Tibial nerve (tissue), 4 donors: ENCODE data around the gene PRKCE. TPM values are rescaled to one million over a fixed set of nuclear protein-coding genes. Genes with fewer than 3 reads are reported as not detected.
A peak's percentile ranks its signal among the peaks of the same experiment; 100 is the strongest.

Experiments used
- DNase-seq, 2 donors: peaks; one replicate each; pipeline ENCODE4 v3.0.0-alpha.2; 2019; ENCODE audit warnings: low spot score in 2 of 2
- H3K27ac ChIP-seq, 4 donors: fragments of 200-600 bp; sonication (generic) in 3 of 4; one replicate each; pipeline ENCODE4 v1.5.1; 2017 to 2019; ENCODE audit warnings: mild to moderate bottlenecking in 1 of 4
- H3K27me3 ChIP-seq, 2 donors: fragments of 200-600 bp; sonication (generic) in 1 of 2; one replicate each; pipeline versions ENCODE4 v1.5.1 to v1.6.0; 2017 to 2019
- H3K36me3 ChIP-seq, 3 donors: fragments of 200-600 bp; sonication (generic); one replicate each; pipeline ENCODE4 v1.5.1; 2018 to 2019
- H3K4me1 ChIP-seq, 4 donors: fragments of 200-600 bp; sonication (generic) in 3 of 4; one replicate each; pipeline ENCODE4 v1.5.1; 2017 to 2019
- H3K4me3 ChIP-seq, 4 donors: fragments of 200-600 bp; sonication (generic) in 3 of 4; one replicate each; pipeline ENCODE4 v1.5.1; 2017 to 2019; ENCODE audit warnings: mild to moderate bottlenecking in 1 of 4, moderate library complexity in 1 of 4
- H3K9me3 ChIP-seq, 4 donors: fragments of 200-600 bp; sonication (generic) in 3 of 4; one replicate each; pipeline ENCODE4 v1.5.1; 2017 to 2019
- EP300 ChIP-seq, 2 donors: sonication (generic); formaldehyde crosslinking; IDR thresholded peaks; one replicate each; pipeline ENCODE4 v1.6.1; 2017; ENCODE audit warnings: antibody characterized with exemption in 2 of 2, mild to moderate bottlenecking in 1 of 2
- POLR2A ChIP-seq, 2 donors: fragments of 450-650 bp; IDR thresholded peaks; one replicate each; pipeline ENCODE4 v1.6.1; 2017; ENCODE audit warnings: antibody characterized with exemption in 2 of 2, mild to moderate bottlenecking in 2 of 2, moderate library complexity in 2 of 2
- WGBS, 2 donors: methylation state at CpG; one replicate each; pipeline ENCODE4 v1.1.5; 2018; 5-methylcytosine and 5-hydroxymethylcytosine counted together
- total RNA-seq, 4 donors: library from RNA; depleted of rRNA; stranded (reverse); fragments of >200 nt; gene quantifications; one replicate each; pipeline ENCODE4 v1.1.0, GENCODE V29; 2016
- TF ChIP-seq, protein P1 (sequence below), 5 experiments: fragments of 200-600 bp in 3 of 5; fragments of 450-650 bp in 2 of 5; sonication (generic) in 3 of 5; IDR thresholded peaks; one replicate each; pipeline ENCODE4 v1.5.1; 2016 to 2019; ENCODE audit warnings: antibody characterized with exemption in 5 of 5, mild to moderate bottlenecking in 3 of 5, moderate library complexity in 2 of 5

The PRKCE gene
- total RNA-seq, 4 donors from 2014 or later: 14.4 to 22.4 (median 17.9) TPM

DNA sequence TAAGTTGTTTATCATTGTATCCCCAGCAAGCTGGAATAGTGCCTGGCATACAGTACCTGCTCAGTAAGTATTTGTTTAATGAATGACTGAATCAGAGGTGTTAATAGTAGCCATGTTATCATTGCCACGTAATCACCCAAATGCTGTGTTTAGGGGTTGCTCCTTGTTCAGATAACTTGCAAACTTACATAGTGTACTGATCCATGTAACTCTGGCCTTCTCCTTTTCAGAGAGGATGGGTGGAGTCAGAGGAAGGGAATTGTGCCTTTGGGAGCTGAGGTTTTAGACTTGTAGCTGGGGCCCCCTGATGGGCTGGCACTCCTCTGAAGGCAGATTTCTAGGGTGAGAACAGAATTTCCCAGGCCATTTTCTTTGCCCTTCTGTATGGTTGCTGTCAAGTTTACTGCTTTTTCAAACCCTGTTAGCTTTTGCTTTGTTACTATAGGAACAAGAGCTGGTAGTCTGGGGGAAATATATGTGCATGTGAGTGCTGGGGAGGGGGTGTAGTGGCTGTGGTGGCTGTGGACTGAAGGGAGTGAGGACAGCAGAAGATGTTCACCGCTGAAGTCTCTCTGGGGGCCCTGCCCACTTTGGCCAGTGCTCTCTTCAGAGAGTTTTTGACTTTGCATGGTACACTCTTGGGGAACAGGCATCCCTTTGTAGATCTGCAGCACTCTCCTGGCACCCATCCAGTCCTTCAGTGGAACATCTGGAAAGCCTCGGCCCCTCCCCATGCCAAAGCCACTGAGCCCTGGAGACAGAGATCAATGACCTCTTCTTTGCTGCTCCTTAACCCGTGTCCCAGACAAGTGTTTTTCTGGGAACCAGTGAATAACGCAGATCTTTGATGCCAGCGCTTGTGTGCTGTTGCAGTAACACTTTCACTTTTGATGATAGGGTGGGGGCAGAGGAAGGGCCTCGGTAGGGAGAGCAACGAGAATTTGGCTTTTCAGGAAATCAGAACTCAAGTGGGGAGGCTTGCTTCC, 209.0 kb downstream of the PRKCE start:
- Histone ChIP-seq H3K4me1 (peaks cover 0 to 55% (median 22%) of the 10 kb centered on the region in 4 donors), H3K9me3 (no peaks in the 10 kb centered on the region), H3K27ac (peak overlapping the region; percentile 52 to 83 (median 68)), H3K27me3 (no peaks in the 10 kb centered on the region), H3K4me3 (peak overlapping the region; percentile 5 to 41 (median 26)), H3K36me3 (no peaks in the 10 kb centered on the region)
- peak; percentile 74 to 81 for DNase-seq
- TF ChIP-seq, protein P1, sequence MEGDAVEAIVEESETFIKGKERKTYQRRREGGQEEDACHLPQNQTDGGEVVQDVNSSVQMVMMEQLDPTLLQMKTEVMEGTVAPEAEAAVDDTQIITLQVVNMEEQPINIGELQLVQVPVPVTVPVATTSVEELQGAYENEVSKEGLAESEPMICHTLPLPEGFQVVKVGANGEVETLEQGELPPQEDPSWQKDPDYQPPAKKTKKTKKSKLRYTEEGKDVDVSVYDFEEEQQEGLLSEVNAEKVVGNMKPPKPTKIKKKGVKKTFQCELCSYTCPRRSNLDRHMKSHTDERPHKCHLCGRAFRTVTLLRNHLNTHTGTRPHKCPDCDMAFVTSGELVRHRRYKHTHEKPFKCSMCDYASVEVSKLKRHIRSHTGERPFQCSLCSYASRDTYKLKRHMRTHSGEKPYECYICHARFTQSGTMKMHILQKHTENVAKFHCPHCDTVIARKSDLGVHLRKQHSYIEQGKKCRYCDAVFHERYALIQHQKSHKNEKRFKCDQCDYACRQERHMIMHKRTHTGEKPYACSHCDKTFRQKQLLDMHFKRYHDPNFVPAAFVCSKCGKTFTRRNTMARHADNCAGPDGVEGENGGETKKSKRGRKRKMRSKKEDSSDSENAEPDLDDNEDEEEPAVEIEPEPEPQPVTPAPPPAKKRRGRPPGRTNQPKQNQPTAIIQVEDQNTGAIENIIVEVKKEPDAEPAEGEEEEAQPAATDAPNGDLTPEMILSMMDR (IDR thresholded peaks at IDR 0.05): peak in 1 of 5 experiments; percentile 21
- TF ChIP-seq POLR2A (IDR thresholded peaks at IDR 0.05): no peak
- TF ChIP-seq EP300 (IDR thresholded peaks at IDR 0.05): peak in 1 of 2 donors; percentile 83
- 2 to 5% methylated on average over 8 of the region's 8 CpGs for WGBS, 2 donors

DNA sequence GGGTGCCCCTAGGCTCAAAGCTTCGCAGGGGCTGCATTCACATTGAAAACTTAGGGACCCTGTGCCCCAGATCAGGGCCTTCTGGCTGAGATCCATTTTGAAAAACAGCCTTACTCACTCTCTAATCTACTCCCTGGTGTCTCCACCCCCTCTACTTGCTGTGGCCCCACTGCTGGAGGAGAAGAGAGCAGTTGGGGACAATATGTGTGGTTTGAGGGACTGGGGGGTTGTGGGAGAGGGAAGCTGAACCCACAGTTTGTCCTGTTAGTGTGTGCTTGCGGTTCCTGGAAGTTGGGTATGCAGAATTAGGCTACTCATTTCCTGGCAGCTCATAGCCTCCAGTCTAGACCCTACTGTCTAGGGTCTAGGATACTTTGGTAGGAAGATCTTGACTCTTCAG, 211.4 kb downstream of the PRKCE start:
- no peak for DNase-seq
- TF ChIP-seq POLR2A (IDR thresholded peaks at IDR 0.05) (no peak), EP300 (IDR thresholded peaks at IDR 0.05) (no peak)
- TF ChIP-seq, protein P1 (IDR thresholded peaks at IDR 0.05): no peak
- H3K4me1 ChIP-seq: peaks cover 0 to 36% (median 20%) of the 10 kb centered on the region in 4 donors
- H3K27ac ChIP-seq: no peak overlapping the region
- H3K27me3 ChIP-seq: no peaks in the 10 kb centered on the region
- H3K4me3 ChIP-seq: no peak overlapping the region
- H3K9me3 ChIP-seq: no peaks in the 10 kb centered on the region
- no peaks in the 10 kb centered on the region for H3K36me3 ChIP-seq
- 96 to 97% methylated on average over 2 of the region's 2 CpGs for WGBS, 2 donors

DNA sequence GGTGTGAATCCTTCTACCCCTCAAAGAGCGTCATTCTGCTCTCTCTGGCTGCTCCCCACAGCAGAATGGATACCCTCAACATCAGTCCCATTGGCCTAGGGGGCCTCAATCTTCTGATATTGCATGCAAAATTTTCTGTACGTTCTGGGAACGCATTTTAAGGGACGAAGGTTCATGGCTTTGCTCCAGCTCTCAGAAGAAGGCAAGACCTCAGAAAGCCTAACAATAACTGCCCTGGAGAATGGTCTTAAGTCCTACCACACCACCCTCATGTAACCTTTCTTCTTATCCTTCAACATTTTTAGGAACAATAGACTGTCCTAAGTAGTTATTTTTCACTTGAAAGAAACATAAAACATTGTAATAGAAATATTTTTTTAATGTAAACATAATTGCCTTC, 212.6 kb downstream of the PRKCE start:
- H3K27me3 ChIP-seq: no peaks in the 10 kb centered on the region
- H3K27ac ChIP-seq: no peak overlapping the region
- TF ChIP-seq EP300 (IDR thresholded peaks at IDR 0.05) (no peak), POLR2A (IDR thresholded peaks at IDR 0.05) (no peak)
- TF ChIP-seq, protein P1 (IDR thresholded peaks at IDR 0.05): no peak
- 52 to 60% methylated on average over 4 of the region's 4 CpGs for WGBS, 2 donors
- H3K9me3 ChIP-seq: no peaks in the 10 kb centered on the region
- H3K36me3 ChIP-seq: no peaks in the 10 kb centered on the region
- no peak for DNase-seq
- peaks cover 0 to 30% (median 20%) of the 10 kb centered on the region in 4 donors for H3K4me1 ChIP-seq
- H3K4me3 ChIP-seq: no peak overlapping the region

DNA sequence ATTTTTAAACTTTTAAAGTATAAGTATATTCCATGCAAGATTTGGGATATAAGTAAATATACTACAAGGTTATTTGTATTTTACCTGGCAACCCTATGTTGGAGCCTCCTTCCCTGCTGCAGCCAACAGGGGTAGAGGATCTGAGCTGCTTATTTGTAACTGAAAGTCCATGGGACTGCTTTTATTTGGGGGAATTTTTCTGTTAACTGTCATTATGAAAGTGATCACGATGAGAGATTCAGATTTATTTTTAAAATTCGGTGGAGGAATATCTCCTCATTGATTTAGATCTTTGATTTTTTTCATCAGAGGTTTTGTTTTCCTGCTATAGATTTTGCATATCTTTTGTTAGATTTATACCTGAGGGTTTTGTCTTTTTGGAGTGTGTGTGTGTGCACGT, 215.9 kb downstream of the PRKCE start:
- Histone ChIP-seq H3K4me3 (no peak overlapping the region), H3K4me1 (peaks cover 0 to 17% (median 0%) of the 10 kb centered on the region in 4 donors), H3K27me3 (no peaks in the 10 kb centered on the region), H3K36me3 (no peaks in the 10 kb centered on the region), H3K9me3 (no peaks in the 10 kb centered on the region), H3K27ac (no peak overlapping the region)
- WGBS, 2 donors: 81 to 90% methylated on average over 3 of the region's 3 CpGs
- DNase-seq: no peak
- no peak for TF ChIP-seq POLR2A (IDR thresholded peaks at IDR 0.05)
- no peak for TF ChIP-seq EP300 (IDR thresholded peaks at IDR 0.05)
- TF ChIP-seq, protein P1 (IDR thresholded peaks at IDR 0.05): no peak

DNA sequence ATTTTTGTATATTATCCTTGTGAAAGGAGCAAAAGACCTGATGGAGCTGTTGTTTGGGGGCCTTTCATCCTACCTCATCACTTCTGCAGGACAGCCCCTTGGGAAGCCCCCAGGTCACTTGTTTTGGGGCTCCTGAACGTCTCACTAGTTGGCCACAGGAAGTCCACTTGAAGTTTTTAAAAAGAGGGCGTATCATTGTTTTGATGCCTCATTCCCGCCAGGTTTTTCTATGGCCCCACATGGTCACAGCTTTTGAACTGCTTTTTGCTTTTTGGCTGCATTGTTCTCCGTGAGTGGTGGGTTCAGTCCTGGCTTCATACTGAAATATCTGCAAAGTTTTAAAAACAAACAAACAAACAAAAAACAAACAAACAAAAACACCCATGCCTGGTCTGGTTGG, 216.3 kb downstream of the PRKCE start:
- WGBS, 2 donors: 76 to 80% methylated on average over 4 of the region's 4 CpGs
- Histone ChIP-seq H3K27ac (no peak overlapping the region), H3K36me3 (no peaks in the 10 kb centered on the region), H3K27me3 (no peaks in the 10 kb centered on the region), H3K9me3 (no peaks in the 10 kb centered on the region), H3K4me1 (peaks cover 0 to 19% (median 0%) of the 10 kb centered on the region in 4 donors), H3K4me3 (no peak overlapping the region)
- no peak for DNase-seq
- TF ChIP-seq, protein P1 (IDR thresholded peaks at IDR 0.05): no peak
- TF ChIP-seq POLR2A (IDR thresholded peaks at IDR 0.05) (no peak), EP300 (IDR thresholded peaks at IDR 0.05) (no peak)
